Middle frontal gyrus (tissue), 1 donor: Measurements from ENCODE around the gene MTARC2.

ENCODE experiments used
- DNase-seq: peaks from one replicate; pipeline ENCODE4 v3.0.0-alpha.2; 2015; ENCODE audit warnings: low spot score; ENCODE audit errors: extremely low spot score

The MTARC2 gene

DNA sequence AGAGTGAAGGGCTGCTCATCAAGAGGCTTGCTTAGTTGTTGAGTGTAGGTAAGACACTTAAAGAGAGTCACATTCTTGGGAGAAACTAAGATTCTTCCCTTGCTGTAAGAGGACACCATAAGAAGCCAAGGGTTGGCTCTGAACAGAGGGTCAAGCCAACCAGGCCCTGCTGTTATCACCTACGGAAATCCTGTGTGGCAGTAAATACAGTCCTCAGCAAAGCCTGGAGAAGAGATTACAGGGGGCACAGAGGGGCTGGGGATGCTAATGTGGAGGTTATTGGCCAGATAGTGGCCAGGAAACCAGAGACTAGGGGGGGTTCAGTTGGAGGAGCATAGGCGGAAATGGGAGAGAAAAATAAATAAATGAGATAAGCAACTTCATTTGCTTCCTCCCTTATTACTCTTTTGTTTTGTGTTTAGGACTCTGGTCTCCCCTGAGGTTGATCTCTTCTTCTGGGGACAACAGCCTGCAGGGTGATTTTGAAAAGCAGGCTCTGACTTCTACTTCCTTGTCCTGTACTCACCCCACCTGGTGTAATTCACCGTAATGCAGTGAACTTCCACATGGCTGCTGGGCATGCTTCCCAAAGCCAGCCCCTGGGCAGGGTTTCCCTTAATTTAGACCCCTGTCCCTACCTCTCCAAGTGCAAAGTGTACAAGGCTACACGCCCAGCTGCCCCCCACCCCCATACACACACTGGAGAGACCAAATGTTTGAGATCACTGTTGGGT lies 79.5 kb downstream of the MTARC2 start:
- DNase-seq: no peak

DNA sequence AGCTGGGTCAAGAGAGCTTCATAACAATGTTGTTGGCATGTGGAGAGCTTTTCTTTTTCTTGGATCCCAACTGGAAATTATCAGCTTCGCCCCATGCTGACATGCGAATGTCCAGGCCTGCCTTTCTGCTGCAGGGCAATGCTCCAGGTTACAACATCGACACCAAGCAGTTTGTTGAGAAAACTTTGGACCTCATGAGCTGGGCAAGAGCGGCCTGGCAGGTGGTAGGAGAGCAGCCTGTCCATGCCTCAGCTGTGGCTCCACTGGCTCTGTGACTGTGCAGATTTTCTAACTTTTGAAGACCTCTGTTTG lies 80.0 kb downstream of the MTARC2 start:
- no peak for DNase-seq

DNA sequence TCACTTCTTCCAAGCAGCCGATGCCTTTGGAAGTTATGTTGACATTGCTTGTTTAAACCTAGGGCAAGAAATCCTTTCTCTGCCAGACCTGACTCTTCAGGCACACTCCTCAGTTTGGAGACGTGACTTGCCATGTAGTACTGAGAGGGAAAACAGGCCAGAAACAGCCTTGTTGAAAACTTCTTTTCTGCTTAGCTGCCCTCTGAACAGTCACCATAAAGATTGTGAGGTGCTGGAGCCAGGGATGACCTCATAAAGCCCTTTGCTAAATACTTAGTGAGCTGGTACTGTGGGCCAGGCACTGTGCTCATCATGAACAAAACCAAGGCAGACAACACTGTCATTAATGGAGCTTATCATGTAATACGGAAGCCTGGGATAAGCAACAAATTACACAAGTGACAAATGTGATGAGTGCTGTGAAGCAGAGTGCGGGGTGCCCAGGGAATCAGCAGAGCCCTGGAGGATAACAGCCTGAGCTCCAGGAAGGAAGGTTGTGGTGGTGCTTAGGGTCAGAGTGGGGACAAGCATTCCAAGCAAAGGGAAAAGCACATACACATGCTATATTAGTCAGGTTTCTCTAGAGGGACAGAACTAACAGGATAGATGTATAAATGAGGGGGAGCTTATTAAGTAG lies 80.9 kb downstream of the MTARC2 start:
- DNase-seq: no peak

DNA sequence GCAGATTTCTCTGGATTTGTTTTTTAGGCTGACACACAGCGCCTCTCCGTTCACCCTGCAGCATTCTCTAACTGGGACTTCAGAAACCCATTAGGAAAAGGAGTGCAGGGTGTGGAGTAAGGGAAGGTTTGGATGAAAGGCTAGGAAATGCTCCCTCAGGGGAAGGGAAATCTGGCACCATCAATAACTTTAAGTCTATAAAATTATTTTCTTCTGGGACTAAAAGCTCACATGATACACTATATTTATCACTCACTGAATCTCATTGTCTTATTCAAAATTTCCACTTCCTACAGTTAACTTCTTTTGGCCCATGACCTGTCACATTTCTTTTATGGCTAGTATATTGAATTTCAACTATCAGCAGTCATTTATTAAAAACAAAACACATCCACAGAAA lies 85.3 kb downstream of the MTARC2 start:
- DNase-seq: no peak
